CD4-positive, alpha-beta T cell (primary cell): ENCODE data around the gene WDR64. TPM values are rescaled to one million over a fixed set of nuclear protein-coding genes. Genes with fewer than 3 reads are reported as not detected.

Source experiments
- ATAC-seq: fragments of 200-7000 bp; cut with Tn5 transposase; one replicate; pipeline ENCODE4 v1.10.0; 2022; ENCODE audit warnings: mild to moderate bottlenecking; ENCODE audit not compliant: poor library complexity
- CTCF ChIA-PET: fragments of 350-600 bp; sonication (Branson Sonifier 250); formaldehyde crosslinking; loops from one replicate; lab custom pipeline; 2021; ENCODE audit warnings: antibody characterized with exemption, inconsistent platforms; lab: Charles Lee
- POLR2A ChIA-PET: fragments of 350-600 bp; sonication (Branson Sonifier 250); formaldehyde crosslinking; loops from one replicate; lab custom pipeline; 2021; ENCODE audit warnings: antibody characterized with exemption, inconsistent platforms; lab: Charles Lee
- DNase-seq, 14 experiments: peaks; one replicate each; pipeline ENCODE4 v3.0.0-alpha.2; 2013 to 2020; ENCODE audit warnings: mixed read lengths in 2 of 14
- H3K27ac ChIP-seq, 2 donors: one replicate each; pipeline versions ENCODE4 v1.5.1 to v1.7.0; 2013; ENCODE audit warnings: low read length in 2 of 2, low read depth in 1 of 2, mild to moderate bottlenecking in 1 of 2
- H3K27me3 ChIP-seq, 2 experiments: 1 replicate in 1 of 2; 2 replicates in 1 of 2; pipeline versions ENCODE4 v1.6.1 to v1.7.0; 2013; ENCODE audit warnings: low read length in 2 of 2, control low read depth in 1 of 2, mild to moderate bottlenecking in 1 of 2, moderate library complexity in 1 of 2; ENCODE audit not compliant: insufficient read depth in 2 of 2, control insufficient read depth in 1 of 2
- H3K36me3 ChIP-seq: one replicate; pipeline ENCODE4 v1.6.1; 2013; ENCODE audit warnings: low read length, control low read depth; ENCODE audit not compliant: insufficient read depth
- H3K4me1 ChIP-seq: one replicate; pipeline ENCODE4 v1.6.1; 2013; ENCODE audit warnings: low read length, control low read depth; ENCODE audit not compliant: insufficient read depth
- H3K4me3 ChIP-seq: one replicate; pipeline ENCODE4 v1.5.1; 2013; ENCODE audit warnings: mild to moderate bottlenecking, low read length, moderate library complexity
- H3K9me3 ChIP-seq, 2 experiments: 1 replicate in 1 of 2; 2 replicates in 1 of 2; pipeline versions ENCODE4 v1.6.1 to v1.7.0; 2013; ENCODE audit warnings: low read length in 2 of 2, mild to moderate bottlenecking in 2 of 2, control low read depth in 1 of 2, moderate library complexity in 1 of 2; ENCODE audit not compliant: control insufficient read depth in 1 of 2, insufficient read depth in 1 of 2
- H3K27ac Mint-ChIP-seq: one replicate; pipeline ENCODE4 v1.8.0; 2020; ENCODE audit warnings: mixed read lengths
- H3K27me3 Mint-ChIP-seq: one replicate; pipeline ENCODE4 v1.8.0; 2021; ENCODE audit warnings: mixed read lengths
- H3K36me3 Mint-ChIP-seq: one replicate; pipeline ENCODE4 v1.8.0; 2021; ENCODE audit warnings: low read depth, mixed read lengths
- H3K4me1 Mint-ChIP-seq: one replicate; pipeline ENCODE4 v1.8.0; 2021; ENCODE audit warnings: low read depth, mixed read lengths
- H3K4me3 Mint-ChIP-seq: one replicate; pipeline ENCODE4 v1.8.0; 2020; ENCODE audit warnings: mild to moderate bottlenecking, mixed read lengths
- H3K9me3 Mint-ChIP-seq: one replicate; pipeline ENCODE4 v1.8.0; 2020; ENCODE audit warnings: mixed read lengths
- intact Hi-C, 2 experiments: fragments of 100-400 bp; cut with DNase I in 1 of 2; cut with micrococcal nuclease in 1 of 2; formaldehyde crosslinking; loops; one replicate each; pipeline versions ENCODE4 v1.15.1 to v1.9.0; 2023 to 2025; cut with DNase I, micrococcal nuclease
- total RNA-seq, 174 experiments: library from RNA in 2 of 174; stranded (reverse) in 2 of 174; gene quantifications; one replicate each; pipeline ENCODE4 v1.2.3 and lab custom pipeline; 2021 to 2026
- TF ChIP-seq, protein P1 (sequence below): fragments of 200-600 bp; IDR thresholded peaks from one replicate; pipeline ENCODE4 v1.8.0; 2022; ENCODE audit warnings: antibody characterized with exemption, mild to moderate bottlenecking

WDR64 gene
- total RNA-seq, 2 experiments from 2014 or later, result 0.67 TPM; not detected in 1

DNA sequence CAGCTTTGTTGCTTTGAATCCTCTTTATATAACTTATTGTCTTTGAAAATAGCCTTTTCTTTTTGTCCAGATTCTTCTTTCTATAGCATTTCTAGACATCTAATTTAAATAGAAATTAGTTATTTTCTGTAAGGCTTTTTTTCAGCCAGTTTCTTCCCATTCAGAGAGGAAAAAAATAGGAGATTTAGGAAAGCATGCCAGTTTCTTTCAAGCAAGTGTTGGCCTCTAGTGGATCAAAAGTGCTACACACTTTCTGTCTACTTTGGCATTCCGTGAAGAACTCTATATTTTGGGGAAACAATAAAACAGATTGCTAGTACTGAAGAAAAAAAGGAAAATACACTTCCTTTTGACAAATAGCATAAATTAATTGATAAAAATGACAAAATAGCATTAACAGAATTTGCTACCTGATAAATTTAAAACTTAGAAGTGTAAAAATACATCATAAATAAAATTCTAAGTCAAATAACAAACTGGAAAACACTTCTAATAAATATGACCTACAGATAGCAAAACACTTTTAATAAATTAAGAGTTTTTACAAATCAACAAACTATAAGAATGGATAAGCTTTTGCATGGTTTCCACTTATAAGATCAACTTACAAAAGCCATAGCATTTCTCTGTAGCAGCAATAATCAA, 182.8 kb downstream of the WDR64 start:
- Histone ChIP-seq H3K9me3 (no peaks in the 10 kb centered on the region), H3K27ac (no peak overlapping the region), H3K4me1 (no peaks in the 10 kb centered on the region), H3K36me3 (no peaks in the 10 kb centered on the region), H3K27me3 (no peaks in the 10 kb centered on the region), H3K4me3 (no peak overlapping the region)
- POLR2A ChIA-PET, result no interaction called here
- CTCF ChIA-PET, result no interaction called here
- H3K4me1 Mint-ChIP-seq, result no peaks in the 10 kb centered on the region
- intact Hi-C loops, result no loop called here
- no peaks in the 10 kb centered on the region for H3K36me3 Mint-ChIP-seq
- TF ChIP-seq, protein P1, sequence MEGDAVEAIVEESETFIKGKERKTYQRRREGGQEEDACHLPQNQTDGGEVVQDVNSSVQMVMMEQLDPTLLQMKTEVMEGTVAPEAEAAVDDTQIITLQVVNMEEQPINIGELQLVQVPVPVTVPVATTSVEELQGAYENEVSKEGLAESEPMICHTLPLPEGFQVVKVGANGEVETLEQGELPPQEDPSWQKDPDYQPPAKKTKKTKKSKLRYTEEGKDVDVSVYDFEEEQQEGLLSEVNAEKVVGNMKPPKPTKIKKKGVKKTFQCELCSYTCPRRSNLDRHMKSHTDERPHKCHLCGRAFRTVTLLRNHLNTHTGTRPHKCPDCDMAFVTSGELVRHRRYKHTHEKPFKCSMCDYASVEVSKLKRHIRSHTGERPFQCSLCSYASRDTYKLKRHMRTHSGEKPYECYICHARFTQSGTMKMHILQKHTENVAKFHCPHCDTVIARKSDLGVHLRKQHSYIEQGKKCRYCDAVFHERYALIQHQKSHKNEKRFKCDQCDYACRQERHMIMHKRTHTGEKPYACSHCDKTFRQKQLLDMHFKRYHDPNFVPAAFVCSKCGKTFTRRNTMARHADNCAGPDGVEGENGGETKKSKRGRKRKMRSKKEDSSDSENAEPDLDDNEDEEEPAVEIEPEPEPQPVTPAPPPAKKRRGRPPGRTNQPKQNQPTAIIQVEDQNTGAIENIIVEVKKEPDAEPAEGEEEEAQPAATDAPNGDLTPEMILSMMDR, result no peak
- no peak overlapping the region for H3K27ac Mint-ChIP-seq
- H3K4me3 Mint-ChIP-seq, result no peak overlapping the region
- DNase-seq, result no peak
- no peaks in the 10 kb centered on the region for H3K9me3 Mint-ChIP-seq
- ATAC-seq, result no peak
- peaks cover 28% of the 10 kb centered on the region for H3K27me3 Mint-ChIP-seq

DNA sequence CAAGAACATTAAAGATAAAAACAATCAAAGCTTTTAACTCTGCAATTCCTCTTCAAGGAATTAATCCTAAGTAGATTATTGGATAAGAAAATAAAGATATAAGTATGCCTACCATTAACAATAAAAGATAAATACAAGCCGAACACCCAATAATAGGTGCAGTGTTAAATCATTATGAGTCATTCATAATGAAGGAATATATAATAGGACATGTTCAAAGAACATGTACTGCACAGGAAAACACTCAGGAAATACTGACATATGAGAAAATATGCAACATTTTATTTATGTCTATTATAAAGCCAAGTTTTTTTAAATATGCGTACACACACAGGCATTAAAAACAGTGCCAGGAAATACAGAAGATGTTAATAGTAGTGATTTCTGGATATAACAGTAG, 184.9 kb downstream of the WDR64 start:
- DNase-seq (no peak), ATAC-seq (no peak)
- no peak overlapping the region for H3K4me3 ChIP-seq
- no peak overlapping the region for H3K27ac ChIP-seq
- Mint-ChIP-seq H3K9me3 (no peaks in the 10 kb centered on the region), H3K27ac (no peak overlapping the region), H3K4me1 (no peaks in the 10 kb centered on the region), H3K27me3 (peaks cover 18% of the 10 kb centered on the region), H3K4me3 (no peak overlapping the region), H3K36me3 (no peaks in the 10 kb centered on the region)
- intact Hi-C loops, result no loop called here
- POLR2A ChIA-PET, result no interaction called here
- TF ChIP-seq, protein P1, result no peak
- no peaks in the 10 kb centered on the region for H3K27me3 ChIP-seq
- H3K36me3 ChIP-seq, result no peaks in the 10 kb centered on the region
- CTCF ChIA-PET, result no interaction called here
- no peaks in the 10 kb centered on the region for H3K4me1 ChIP-seq
- no peaks in the 10 kb centered on the region for H3K9me3 ChIP-seq

DNA sequence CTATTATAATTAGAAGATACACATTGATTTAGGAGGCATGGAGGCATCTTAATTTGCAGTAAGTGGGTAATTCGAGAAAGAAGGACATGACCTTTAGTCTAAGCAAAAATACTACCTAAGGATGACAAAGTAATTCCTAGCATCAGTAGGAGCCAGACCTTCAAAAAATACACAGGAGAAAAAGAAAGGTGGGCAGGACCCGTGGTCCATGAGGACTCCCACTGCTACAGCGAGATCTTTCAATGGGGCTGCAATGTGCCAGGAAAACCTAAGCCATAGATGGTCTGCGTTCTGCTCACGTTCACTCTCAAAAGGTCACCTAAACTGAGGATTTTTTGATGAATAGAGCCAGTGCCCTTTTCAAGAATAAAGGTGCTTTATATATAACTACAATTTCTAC, 185.3 kb downstream of the WDR64 start:
- peaks cover 13% of the 10 kb centered on the region for H3K27me3 Mint-ChIP-seq
- H3K36me3 Mint-ChIP-seq, result no peaks in the 10 kb centered on the region
- no peak overlapping the region for H3K4me3 Mint-ChIP-seq
- no peaks in the 10 kb centered on the region for H3K9me3 Mint-ChIP-seq
- Histone ChIP-seq H3K27ac (no peak overlapping the region), H3K36me3 (no peaks in the 10 kb centered on the region), H3K9me3 (no peaks in the 10 kb centered on the region), H3K4me1 (no peaks in the 10 kb centered on the region), H3K27me3 (no peaks in the 10 kb centered on the region), H3K4me3 (no peak overlapping the region)
- POLR2A ChIA-PET, result no interaction called here
- no peaks in the 10 kb centered on the region for H3K4me1 Mint-ChIP-seq
- intact Hi-C loops, result no loop called here
- ATAC-seq, result no peak
- DNase-seq, result no peak
- TF ChIP-seq, protein P1, result no peak
- CTCF ChIA-PET, result no interaction called here
- no peak overlapping the region for H3K27ac Mint-ChIP-seq
